HG02852 (cell line): Measurements from ENCODE around the gene MYO1F.
"Not testable (repeated sequence)": the region's sequence is repeated elsewhere in the genome, so short reads cannot be mapped to it uniquely, and the experiment has no call there.

Experiments
- ATAC-seq: cut with Tn5 transposase; IDR thresholded peaks from one replicate; pipeline ENCODE4 v1.9.1; 2021; ENCODE audit warnings: mild to moderate bottlenecking, moderate library complexity; ENCODE audit not compliant: unreplicated experiment

The MYO1F gene

DNA sequence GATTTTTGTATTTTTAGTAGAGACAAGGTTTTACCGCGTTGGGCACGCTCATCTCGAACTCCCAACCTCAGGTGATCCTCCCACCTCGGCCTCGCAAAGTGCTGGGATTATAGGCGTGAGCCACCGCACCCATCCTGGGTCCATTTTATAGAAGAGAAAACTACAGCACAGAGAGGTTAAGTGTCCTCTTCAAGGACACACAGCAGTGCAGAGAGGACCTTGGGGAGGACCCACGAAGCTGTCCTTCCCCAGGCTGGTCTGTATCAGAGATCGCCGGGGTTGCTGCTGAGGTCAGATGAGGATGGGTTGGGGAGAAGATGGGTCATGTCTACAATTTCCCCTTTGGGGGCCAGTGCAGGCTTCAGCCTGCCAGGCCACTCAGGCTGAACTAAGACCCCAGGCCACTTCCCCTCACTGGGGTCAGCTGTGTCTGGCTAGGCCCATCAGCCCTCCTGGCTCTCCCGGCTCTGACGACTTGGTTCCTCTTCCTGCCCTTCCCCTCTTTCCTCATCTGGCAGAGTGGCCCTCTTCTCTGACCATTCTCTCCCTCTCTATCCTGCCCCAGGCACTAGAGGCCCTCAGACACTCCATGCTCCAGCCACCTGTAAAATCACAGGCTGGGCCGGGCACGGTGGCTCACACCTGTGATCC is 9.6 kb downstream of the MYO1F start:
- no peak for ATAC-seq

DNA sequence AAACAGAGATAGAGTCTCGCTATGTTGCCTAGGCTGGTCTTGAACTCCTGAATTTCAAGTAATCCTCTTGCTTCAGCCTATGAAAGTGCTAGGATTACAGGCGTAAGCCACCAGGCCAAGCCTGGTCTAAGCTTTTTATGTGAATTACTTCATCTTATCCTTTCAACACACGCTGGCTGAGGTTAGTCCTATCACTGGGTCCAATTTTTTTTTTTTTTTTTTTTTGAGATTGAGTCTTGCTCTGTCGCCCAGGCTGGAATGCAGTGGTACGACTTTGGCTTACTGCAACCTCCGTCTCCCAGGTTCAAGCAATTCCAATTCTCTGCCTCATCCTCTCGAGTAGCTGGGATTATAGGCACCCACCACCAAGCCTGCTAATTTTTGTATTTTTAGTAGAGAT is 10.4 kb downstream of the MYO1F start:
- ATAC-seq: no peak

DNA sequence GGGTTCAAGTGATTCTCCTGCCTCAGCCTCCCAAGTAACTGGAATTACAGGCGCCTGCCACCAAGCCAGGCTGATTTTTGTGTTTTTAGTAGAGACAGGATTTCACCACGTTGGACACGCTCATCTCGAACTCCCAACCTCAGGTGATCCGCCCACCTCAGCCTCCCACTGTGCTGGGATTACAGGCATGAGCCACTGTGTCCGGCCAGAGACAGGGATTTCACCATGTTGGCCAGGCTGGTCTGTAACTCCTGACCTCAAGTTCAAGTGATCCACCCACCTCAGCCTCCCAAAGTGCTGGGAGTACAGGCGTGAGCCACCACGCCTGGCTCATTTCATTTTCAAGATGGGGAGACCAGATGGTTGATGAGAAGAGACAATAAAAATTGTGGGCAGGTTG is 12.4 kb downstream of the MYO1F start:
- not testable (repeated sequence) for ATAC-seq

DNA sequence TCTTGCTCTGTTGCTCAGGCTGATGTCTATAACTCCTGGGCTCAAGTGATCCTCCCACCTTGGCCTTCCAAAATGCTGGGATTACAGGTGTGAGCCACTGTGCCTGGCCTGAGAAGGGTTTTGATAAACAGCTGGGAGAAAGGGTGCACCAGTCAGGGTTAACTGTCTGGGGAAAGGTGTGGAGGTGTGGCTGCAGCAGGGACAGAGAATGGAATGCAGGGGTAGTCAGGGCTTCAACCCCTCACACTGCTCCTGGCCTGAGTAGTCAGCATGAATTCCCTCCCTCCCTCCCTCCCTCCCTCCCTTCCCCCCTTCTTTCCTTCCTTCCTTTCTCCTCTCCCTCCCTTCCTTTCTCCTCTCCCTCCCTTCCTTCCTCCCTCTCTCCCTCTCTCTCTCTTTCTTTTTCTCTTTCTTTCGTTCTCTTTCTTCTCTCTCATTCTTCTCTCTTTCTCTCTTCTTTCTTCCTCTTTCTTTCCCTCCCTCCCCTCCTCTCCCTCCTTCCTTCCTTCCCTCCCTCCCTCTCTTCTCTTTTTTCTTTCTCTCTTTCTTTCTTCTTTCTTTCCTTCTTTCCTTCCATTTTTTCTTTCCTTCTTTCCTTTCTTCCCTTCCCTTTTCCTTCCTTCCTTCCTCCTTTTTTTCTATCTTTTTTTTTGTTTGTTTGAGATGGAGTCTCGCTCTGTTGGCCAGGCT is 16.0 kb downstream of the MYO1F start:
- no peak for ATAC-seq

DNA sequence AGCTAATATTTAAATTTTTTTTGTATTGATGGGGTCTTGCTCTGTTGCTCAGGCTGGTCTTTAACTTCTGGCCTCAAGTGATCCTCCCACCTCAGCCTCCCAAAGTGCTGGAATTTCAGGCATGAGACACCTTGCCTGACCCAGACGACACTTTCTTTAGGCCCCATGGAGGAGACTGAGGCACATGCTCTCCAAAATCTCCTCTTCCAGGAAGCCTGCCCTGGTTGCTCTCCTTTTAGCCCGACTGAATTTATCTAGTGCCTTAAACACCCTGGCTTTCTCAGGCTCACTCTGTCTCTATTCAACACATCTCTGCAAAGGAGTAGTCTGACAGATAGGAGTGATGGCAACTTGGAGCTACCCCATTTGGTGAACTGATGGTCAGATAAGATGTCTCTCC is 18.9 kb downstream of the MYO1F start:
- no peak for ATAC-seq

DNA sequence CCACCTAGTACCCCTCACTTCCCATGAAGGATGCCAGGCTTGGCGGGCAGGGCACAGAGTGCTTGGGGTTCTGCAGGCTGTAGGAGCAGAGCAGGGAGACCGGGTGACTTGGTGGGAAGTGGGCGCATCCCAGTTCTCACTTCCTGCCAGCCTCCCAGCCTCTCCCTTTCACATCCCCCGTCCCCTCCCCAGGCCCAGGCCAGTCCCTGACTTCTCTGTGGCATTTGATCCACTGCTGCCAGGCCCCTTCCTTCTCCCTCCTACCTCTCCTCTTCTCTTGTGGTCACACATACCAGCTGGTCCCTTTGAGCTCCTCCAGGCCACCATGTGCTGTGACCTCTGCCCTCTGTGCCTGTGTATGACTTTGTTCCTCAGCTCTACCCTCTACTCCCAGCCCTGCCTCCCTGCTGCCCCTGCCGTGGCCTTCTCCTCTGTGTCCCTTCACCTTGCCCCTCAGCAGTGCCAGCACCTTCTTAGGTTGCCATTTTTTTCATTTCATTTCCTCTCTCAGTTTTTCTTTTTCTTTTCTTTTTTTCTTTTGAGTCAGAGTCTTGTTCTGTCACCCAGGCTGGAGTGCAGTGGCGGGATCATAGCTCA is 19.5 kb downstream of the MYO1F start:
- ATAC-seq: no peak

DNA sequence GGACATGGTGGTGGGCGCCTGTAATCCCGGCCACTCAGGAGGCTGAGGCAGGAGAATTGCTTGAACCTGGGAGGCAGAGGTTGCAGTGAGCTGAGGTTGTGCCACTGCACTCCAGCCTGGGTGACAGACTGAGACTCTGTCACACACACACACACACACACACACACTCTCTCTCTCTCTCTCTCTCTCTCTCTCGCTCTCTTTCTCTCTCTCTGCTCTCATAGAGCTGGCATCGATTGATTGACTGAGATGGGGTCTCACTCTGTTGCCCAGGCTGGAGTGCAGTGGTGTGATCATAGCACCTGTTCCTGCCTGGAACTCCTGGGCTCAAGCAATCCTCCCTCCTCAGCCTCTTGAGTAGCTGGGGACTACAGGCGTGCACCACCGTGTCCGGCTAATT is 23.5 kb downstream of the MYO1F start:
- not testable (repeated sequence) for ATAC-seq

DNA sequence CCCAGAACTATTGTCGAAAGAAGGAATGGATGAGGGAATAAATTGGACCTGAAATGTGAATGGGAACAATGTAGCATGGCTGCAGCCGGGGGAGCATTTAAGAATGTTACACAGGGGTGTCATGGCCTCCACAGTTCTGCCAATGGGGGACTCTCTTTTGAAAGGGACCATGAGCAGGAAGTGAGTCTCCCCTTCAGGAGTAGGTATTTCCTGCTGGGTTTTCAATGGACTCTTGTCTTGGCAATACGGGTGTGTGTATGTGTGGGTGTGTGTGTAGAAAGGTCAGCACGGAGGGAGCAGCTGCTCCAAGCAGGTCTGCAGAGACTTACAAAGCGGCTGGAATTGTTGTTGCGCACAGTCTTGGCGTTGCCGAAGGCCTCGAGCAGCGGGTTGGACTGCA is 24.4 kb downstream of the MYO1F start:
- ATAC-seq: no peak

DNA sequence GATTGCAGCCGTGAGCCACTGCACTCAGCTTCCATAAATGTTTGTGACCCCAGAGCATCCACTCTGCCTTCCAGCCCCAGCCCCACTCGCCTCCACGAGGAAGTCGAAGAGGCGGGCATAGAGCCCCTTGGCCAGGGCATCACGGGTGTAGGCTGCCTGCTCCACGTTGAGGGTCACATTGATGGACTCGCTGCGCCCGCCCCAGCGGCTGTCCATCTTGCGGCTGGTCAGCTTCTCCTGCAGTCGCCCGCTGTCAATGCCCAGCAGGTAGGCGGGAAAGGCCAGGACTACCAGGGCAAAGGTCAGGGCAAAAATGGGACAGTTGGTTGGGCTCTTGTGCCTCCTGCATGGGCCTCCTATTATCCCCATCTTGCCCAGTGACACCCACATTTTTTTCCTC is 27.2 kb downstream of the MYO1F start:
- ATAC-seq: no peak

DNA sequence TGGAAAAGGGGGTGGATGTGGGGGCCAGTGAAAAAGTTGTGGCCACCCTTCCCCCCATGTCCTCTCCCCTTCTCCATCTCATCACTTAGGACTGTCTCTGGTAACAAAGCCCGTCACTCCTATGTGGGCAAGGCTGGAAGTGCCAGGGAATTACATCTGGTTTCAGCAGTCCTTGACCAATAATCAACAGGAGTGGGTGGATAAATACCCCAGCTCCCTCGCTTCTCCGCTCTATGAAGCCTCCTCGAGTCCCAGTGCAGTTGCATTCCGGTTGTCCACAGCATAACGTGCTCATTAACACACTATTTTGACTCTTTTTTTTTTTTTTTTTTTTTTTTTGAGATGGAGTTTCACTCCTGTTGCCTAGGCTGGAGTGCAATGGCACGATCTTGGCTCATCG is 31.5 kb downstream of the MYO1F start:
- no peak for ATAC-seq

DNA sequence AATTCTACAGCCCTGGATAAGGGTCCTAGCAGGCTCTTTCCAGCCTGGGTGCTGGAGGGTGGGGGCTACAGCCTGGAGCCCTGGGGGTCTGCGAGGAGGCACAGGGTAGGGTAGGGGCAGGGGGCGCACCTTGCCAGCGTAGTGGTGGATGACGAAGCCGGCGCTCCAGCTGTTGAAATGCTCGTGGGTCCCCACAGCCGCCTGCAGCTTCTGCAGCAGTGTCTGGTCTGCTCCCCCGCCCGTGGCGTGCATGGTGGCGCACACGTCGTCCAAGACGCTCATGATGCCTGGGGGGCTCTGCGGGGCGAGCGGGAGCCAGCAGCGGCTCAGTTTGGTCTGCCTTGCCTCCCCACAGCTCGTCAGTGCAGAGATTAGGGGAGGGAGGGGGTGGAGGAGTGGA is 33.1 kb downstream of the MYO1F start:
- ATAC-seq: no peak

DNA sequence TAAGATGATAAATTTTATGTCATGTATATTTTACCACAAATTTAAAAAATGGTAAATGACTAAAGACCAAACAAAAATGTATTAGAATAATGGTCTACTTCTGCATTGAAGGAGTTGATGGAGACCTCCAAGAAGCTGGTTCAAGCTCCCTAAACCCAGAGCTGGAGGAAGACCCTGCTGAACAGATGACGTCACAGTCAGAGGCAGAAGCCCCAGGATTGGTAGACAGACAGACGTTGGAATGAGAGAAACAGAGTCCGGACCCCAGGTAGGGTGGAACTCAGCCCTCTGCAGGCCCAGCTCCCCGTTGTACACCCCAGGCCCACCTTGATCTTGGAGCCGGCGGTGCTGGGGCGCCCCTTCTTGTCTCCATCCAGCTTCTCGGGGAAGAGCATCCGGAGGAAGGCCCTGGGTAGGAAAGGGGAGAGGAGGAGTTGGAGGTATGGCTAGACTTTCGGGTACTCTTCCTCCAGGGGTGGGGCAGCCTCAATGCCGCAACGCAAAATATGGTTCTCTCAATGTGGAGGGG is 37.6 kb downstream of the MYO1F start:
- no peak for ATAC-seq

DNA sequence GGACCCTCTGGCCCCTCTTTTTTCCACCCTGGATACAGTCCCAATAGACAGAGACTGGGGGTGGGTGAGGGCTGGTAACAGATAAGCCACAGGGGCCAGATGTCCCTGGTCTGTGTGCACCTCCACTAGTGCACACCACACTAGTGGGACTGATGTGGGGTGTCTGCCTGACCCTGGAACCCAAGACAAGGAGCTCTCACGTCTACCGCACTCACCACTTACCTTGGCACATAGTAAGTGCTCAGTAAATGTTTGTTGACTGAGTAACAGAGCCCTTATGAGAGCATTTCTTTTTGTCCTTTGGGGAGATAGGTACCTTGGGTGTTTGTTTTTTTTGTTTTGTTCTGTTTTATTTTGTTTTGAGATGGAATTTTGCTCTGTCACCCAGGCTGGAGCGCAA is 40.1 kb downstream of the MYO1F start:
- no peak for ATAC-seq

DNA sequence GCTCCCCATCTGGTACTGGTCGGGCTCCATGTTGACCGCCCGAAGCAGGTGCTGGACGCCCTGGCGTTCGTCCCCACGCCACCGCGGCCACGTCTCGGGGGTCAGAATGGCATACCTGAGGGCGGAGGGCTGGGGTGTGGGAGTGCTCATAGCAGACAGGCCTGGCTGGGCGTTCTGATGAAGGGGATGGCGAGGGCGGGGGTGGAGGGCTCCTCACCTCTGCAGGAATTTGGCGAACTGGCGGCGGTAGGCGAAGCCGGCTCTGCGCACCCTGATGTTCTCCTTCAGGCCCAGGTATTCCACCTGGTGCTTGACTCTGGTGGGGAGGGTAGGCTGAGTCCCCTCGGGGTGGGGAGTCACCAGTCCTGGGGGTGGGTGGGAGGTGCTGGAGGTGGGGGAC is 41.0 kb downstream of the MYO1F start:
- ATAC-seq: no peak

DNA sequence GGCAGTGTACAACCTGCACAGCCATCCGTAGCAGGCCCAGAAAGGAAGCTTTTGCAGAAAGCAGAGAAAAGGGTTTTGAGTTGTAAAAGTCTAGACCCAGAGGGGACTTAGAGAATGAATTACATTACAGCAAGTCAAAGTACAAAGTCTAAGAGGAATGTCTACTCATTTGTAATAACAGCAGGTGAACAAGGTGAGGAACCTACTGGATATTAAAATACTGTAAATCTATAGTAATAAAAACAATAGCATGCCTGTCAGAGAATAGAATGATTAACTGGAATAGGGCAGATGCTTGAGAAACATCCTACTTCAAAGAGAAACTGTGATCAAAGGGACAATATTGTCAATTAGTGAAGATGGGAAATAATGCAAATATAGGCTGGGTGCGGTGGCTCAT is 45.0 kb downstream of the MYO1F start:
- no peak for ATAC-seq

DNA sequence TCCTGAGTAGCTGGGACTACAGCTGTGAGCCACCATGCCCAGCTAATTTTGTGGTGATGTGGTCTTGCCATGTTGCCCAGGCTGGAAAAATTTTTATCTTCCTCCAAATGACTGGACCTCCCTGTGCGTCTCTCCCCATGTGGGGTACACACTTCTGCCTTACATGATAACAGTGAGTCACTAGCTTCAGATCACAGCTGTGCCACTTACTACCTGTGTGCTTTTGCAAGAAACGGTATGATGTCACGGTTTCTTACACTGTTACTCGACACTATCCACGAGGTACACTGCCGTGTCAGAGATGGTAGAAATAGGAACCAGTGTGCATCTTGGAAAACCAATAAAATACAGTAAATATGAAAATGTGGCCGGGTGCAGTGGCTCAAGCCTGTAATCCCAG is 45.8 kb downstream of the MYO1F start:
- ATAC-seq: no peak

DNA sequence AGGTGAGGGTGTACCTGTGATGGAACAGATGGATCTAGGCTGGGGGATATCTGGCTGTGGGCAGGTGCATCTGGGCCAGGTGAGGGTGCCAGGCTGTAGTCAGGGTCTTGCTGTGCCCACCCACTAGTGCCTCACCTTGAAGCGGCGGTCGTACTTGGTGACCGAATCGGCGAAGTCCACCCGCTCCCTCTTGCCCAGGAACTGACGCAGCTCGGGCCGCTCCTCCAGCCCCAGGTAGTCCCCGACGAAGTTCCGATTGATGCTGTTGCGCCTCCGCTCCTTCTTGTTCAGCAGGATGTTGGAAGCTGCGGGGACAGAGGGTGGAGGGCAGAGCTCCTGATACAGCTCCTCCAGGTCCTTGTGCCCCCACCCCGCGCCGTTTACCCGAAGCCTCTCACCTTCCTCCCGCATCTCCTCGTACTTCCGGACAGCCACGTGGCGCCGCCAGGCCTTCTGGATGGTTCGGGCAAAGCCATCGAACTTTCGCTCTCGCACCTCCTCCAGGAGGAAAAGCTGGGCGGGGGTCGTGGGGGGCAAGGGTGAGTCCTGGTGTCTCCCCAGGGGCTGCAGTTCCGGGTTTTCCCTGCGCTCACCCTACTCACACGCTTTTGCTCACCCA is 47.1 kb downstream of the MYO1F start:
- ATAC-seq: no peak

DNA sequence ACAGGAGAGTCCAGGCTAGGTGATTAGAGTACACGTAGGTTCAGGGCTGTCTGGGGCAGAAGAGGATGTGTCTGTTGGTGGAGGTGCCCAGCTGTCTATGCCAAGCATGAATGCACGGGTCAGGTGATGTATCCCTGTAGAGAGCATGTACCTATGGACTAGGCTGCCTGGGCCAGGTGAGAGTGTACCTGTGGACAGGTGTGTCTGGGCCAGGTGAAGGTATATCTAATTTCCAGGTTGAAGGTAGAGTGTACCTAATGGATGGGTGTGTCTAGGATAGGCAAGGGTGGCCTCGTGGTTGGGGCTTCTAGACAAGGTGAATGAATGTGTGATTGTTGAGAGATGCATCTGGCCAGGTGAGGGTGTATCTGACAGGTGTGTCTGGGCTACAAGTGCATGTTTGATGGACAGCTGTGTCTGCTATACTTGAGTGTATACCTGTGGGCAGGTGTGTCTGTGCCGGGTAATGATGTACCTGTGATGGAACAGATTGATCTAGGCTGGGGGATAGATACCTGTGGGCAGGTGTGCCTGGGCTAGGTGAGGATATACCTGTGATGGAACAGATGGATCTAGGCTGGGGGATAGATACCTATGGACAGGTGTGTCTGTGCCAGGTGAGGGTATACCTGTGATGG is 47.8 kb downstream of the MYO1F start:
- ATAC-seq: no peak

DNA sequence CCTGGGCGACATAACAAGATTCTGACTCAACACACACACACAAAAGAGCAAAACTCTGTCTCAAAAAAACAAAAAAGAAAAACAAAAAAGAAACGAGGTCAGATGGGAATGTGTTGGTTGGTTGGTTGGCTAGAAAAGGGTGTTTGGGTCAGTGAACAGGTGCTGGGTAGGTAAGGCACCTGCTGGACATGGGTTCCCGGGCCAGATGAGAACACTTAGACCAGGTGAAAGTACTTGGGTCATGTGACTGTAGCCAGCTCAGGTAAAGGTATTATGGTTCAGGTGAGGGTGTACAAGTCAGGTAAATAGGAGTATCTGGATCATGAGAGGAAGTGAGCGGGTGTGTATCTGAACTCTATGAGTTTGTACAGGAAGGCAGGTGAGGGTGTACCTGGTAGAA is 48.7 kb downstream of the MYO1F start:
- no peak for ATAC-seq

DNA sequence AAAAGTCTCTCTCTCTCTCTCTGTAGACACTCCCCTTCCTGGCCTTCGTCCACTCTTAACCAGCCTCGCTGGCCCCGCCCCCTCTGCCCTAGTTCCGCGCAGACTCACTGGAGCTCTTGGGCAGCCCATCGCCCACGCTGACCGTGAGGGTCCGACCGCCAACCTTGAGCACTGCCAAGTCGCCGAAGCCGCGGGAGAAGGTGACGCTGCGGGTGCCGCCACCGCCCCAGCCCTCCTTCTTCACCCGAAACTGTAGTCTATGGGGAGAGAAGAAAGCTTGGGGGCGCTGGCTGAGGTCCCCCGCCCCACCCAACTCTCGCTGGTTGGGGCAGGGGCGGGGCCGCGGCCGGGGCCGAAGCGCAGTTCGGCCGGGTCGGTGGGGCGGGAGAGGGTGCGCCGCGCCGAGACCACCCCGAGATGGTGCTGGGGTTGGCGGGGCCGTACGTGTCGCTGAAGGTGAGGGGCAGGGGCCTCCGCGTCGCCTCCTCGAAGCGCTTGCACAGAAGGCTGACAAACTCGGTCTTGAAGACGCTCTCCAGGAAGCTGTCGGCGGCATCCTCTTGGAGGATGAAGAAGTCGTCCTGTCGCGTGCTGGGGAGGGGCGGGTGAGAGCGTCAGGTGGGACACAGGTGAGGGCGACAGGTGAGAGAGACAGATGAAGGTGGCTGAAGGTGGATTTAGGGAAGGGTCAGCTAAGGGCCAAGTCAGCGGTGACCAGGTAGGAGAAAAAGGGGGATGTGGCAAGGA is 50.7 kb downstream of the MYO1F start:
- no peak for ATAC-seq

DNA sequence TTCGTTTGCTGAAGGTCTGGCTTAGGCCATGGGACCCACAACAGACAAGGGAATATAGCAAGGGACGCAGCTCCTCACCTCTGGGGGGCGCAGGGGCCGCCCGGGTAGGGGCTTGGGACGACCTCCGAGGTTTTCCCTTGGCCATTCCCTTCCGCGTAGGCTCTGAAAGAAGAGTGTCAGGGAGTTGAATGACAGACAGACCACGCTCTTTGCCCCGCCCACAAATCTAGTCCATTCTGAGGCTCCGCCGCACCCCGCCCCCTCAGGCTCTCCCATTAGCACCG is 51.9 kb downstream of the MYO1F start:
- no peak for ATAC-seq
